DOHH2 (cell line): ENCODE measurements around the gene CHI3L1.

Source experiments
- H3F3A ChIP-seq: fragments of 200-600 bp; sonication (generic), shearing (Covaris generic); 2 replicates; pipeline ENCODE4 v1.6.0; 2016; ENCODE audit warnings: antibody characterized with exemption, mild to moderate bottlenecking; ENCODE audit not compliant: control insufficient read depth, insufficient read depth
- H3K27ac ChIP-seq: fragments of 200-600 bp; sonication (generic); 2 replicates; pipeline ENCODE4 v1.5.1; 2014; ENCODE audit warnings: low read depth, mild to moderate bottlenecking, low read length, moderate library complexity
- H3K27me3 ChIP-seq: fragments of 200-600 bp; sonication (generic); 2 replicates; pipeline ENCODE4 v1.6.1; 2014; ENCODE audit warnings: mild to moderate bottlenecking, low read length, mixed read lengths; ENCODE audit not compliant: control insufficient read depth
- H3K36me3 ChIP-seq: fragments of 200-600 bp; sonication (generic); 2 replicates; pipeline ENCODE4 v1.6.1; 2014; ENCODE audit warnings: mild to moderate bottlenecking, low read length, moderate library complexity, mixed read lengths; ENCODE audit not compliant: control insufficient read depth
- H3K4me1 ChIP-seq: fragments of 200-600 bp; sonication (generic); 2 replicates; pipeline ENCODE4 v1.6.1; 2014; ENCODE audit warnings: mild to moderate bottlenecking, low read length, mixed read lengths; ENCODE audit not compliant: control insufficient read depth
- H3K4me2 ChIP-seq: fragments of 200-600 bp; sonication (generic); 2 replicates; pipeline ENCODE4 v1.6.0; 2014; ENCODE audit warnings: mild to moderate bottlenecking, low read length, moderate library complexity
- H3K4me3 ChIP-seq: fragments of 200-600 bp; sonication (generic); 2 replicates; pipeline ENCODE4 v1.5.1; 2014; ENCODE audit warnings: mild to moderate bottlenecking, low read length, mixed read lengths
- H3K79me2 ChIP-seq: fragments of 200-600 bp; sonication (generic); 2 replicates; pipeline ENCODE4 v1.6.1; 2014; ENCODE audit warnings: mild to moderate bottlenecking, low read length, mixed read lengths; ENCODE audit not compliant: control insufficient read depth
- H3K9me2 ChIP-seq: fragments of 200-600 bp; sonication (generic); replicated peaks from 2 replicates; pipeline ENCODE4 v1.6.1; 2014; ENCODE audit warnings: mild to moderate bottlenecking, low read length, mixed read lengths; ENCODE audit not compliant: control insufficient read depth
- H3K9me3 ChIP-seq: fragments of 200-600 bp; sonication (generic); 2 replicates; pipeline ENCODE4 v1.6.1; 2014; ENCODE audit warnings: antibody characterized with exemption, low read length, mixed read lengths; ENCODE audit not compliant: control insufficient read depth, insufficient read depth
- H4K20me1 ChIP-seq: fragments of 200-600 bp; sonication (generic); 2 replicates; pipeline ENCODE4 v1.6.0; 2014; ENCODE audit warnings: low read depth, mild to moderate bottlenecking, antibody characterized with exemption, low read length, moderate library complexity; ENCODE audit not compliant: control insufficient read depth, insufficient read depth
- EZH2phosphoT487 ChIP-seq: fragments of 200-600 bp; sonication (generic); IDR thresholded peaks from 2 replicates; pipeline ENCODE4 v1.6.1; 2017; ENCODE audit warnings: borderline replicate concordance, mild to moderate bottlenecking, antibody characterized with exemption, low read length, moderate library complexity, mixed read lengths
- TF ChIP-seq, protein P1 (sequence below): fragments of 200-600 bp; sonication (generic); IDR thresholded peaks from one replicate; pipeline ENCODE4 v1.5.1; 2014; ENCODE audit warnings: antibody characterized with exemption, mild to moderate bottlenecking, low read depth, low read length; ENCODE audit not compliant: poor library complexity, severe bottlenecking

The CHI3L1 gene

DNA sequence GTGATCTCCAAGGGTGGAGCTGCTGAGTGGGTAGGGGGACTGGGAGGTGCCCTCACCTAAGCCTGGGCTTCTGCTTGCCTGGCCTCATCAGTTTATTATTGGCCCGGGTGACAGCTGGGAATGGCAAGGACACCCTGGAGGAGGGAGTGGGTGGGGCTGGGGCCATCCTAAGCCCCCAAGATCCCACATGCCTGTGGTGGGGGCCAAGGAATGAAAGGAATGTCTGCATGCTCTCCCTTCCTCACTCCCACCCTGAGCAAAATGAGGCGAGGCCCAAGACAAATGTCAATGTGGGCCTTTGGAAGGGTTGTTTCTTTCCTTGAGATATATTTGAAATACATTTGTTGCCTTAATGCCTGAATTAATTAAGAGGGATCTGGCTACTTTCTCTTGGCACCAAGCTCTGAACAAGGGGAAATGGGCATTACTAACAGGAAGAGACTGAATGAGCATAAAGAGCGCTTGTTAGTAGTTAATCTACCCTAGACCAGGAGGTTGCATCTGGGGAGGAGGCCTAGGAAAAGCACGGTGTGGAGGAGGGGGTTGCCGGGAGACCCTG is 19.7 kb upstream of the CHI3L1 start:
- Histone ChIP-seq H3K9me3 (no peaks in the 10 kb centered on the region), H3K79me2 (no peaks in the 10 kb centered on the region), H4K20me1 (no peaks in the 10 kb centered on the region), H3K27ac (no peak overlapping the region), H3K4me1 (no peaks in the 10 kb centered on the region), H3F3A (no peaks in the 10 kb centered on the region), H3K27me3 (peaks cover 19% of the 10 kb centered on the region), H3K36me3 (no peaks in the 10 kb centered on the region), H3K4me3 (no peak overlapping the region), H3K9me2 (no peaks in the 10 kb centered on the region), H3K4me2 (no peak overlapping the region)
- no peak for TF ChIP-seq EZH2phosphoT487
- TF ChIP-seq, protein P1, sequence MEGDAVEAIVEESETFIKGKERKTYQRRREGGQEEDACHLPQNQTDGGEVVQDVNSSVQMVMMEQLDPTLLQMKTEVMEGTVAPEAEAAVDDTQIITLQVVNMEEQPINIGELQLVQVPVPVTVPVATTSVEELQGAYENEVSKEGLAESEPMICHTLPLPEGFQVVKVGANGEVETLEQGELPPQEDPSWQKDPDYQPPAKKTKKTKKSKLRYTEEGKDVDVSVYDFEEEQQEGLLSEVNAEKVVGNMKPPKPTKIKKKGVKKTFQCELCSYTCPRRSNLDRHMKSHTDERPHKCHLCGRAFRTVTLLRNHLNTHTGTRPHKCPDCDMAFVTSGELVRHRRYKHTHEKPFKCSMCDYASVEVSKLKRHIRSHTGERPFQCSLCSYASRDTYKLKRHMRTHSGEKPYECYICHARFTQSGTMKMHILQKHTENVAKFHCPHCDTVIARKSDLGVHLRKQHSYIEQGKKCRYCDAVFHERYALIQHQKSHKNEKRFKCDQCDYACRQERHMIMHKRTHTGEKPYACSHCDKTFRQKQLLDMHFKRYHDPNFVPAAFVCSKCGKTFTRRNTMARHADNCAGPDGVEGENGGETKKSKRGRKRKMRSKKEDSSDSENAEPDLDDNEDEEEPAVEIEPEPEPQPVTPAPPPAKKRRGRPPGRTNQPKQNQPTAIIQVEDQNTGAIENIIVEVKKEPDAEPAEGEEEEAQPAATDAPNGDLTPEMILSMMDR: no peak

DNA sequence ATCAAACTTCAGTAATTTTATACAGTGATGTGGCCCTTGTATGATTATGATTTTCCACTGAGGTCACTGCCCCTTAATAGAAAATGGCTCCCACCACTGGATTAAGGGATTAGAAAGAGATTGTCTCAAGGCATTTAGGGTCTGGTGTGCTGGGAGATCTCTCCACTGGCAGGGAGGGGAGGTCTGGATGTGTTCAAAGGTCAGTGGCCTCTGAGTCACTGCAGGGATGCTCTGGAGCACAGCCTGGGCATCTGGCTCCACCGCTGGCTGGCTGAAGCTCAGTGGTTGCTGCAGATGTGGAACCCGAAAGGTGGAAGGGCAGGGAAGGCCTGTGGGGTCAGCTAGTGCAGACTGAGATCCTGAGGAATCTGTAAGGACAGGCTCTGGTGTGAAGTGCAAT is 18.3 kb upstream of the CHI3L1 start:
- H3K27ac ChIP-seq: no peak overlapping the region
- H3K27me3 ChIP-seq: peaks cover 19% of the 10 kb centered on the region
- H3K4me3 ChIP-seq: no peak overlapping the region
- H3F3A ChIP-seq: no peaks in the 10 kb centered on the region
- no peaks in the 10 kb centered on the region for H3K79me2 ChIP-seq
- H3K4me2 ChIP-seq: no peak overlapping the region
- H3K36me3 ChIP-seq: no peaks in the 10 kb centered on the region
- no peak for TF ChIP-seq EZH2phosphoT487
- TF ChIP-seq, protein P1: no peak
- H3K9me2 ChIP-seq: no peaks in the 10 kb centered on the region
- no peaks in the 10 kb centered on the region for H4K20me1 ChIP-seq
- no peaks in the 10 kb centered on the region for H3K4me1 ChIP-seq
- H3K9me3 ChIP-seq: no peaks in the 10 kb centered on the region

DNA sequence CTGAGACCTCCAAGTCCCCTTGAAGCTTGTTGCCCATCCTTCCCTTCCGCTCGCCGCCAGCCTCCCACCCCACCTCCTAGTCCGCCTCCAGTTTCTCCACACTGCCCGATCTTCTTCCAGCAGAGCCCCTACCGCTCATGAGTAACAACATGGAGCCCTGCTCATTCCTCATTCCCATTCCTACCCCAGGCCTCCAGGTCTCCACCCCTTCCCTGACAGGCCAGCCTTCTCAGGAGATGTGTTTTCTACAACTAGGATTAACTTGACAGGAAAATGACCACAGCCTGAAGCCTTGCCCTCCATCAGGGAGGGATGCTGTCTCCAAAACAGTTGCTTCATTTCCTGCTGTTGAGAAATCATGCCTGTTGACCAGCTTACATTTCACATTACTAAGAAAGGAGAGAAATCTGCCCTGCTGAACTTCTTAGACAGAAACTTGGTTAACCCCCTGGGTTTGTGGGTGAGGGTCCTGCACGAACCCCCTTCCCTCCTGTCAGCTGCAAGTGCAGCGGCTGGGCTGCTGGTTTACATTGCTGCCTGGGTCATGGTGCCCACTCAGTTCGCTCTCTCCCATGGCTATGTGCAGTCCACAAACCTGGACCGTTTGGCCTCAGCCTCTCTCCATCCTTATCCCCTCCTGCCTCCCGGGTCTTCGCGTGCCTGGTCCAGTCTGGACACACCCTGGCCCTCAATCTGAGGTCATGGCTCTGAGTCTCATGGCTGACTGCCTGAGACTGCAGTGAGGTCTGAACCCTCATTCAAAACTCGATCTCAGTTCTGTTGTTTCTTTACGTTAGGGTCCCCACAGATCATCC is 16.1 kb upstream of the CHI3L1 start:
- H3K9me2 ChIP-seq: no peaks in the 10 kb centered on the region
- no peaks in the 10 kb centered on the region for H3K36me3 ChIP-seq
- TF ChIP-seq, protein P1: no peak
- no peak for TF ChIP-seq EZH2phosphoT487
- no peaks in the 10 kb centered on the region for H3F3A ChIP-seq
- no peak overlapping the region for H3K27ac ChIP-seq
- H3K4me2 ChIP-seq: no peak overlapping the region
- H3K79me2 ChIP-seq: no peaks in the 10 kb centered on the region
- no peaks in the 10 kb centered on the region for H3K9me3 ChIP-seq
- peaks cover 18% of the 10 kb centered on the region for H3K27me3 ChIP-seq
- H3K4me1 ChIP-seq: no peaks in the 10 kb centered on the region
- H3K4me3 ChIP-seq: no peak overlapping the region
- no peaks in the 10 kb centered on the region for H4K20me1 ChIP-seq
